Astrocyte (in vitro differentiated cells and primary cell): ENCODE data around the gene NRIP1.

Experiments
- CTCF ChIP-seq: IDR thresholded peaks from 2 replicates; pipeline ENCODE4 v1.5.1; 2011; ENCODE audit warnings: low read depth, mild to moderate bottlenecking, inconsistent platforms, low read length, moderate library complexity; ENCODE audit not compliant: insufficient read depth
- EZH2 ChIP-seq: IDR thresholded peaks from 2 replicates; pipeline ENCODE4 v1.6.1; 2012; ENCODE audit warnings: mild to moderate bottlenecking, low read length, inconsistent platforms; ENCODE audit not compliant: insufficient read depth

- no peak for TF ChIP-seq CTCF
- no peak for TF ChIP-seq EZH2
These were observed 35.7 kb downstream of the NRIP1 start for GRCh38 chr21:15029077-15029476.
